ENCODE data around the gene PLEKHB2.
"Not testable (repeated sequence)": the region's sequence is repeated elsewhere in the genome, so short reads cannot be mapped to it uniquely, and the experiment has no call there.

PLEKHB2 gene

DNA sequence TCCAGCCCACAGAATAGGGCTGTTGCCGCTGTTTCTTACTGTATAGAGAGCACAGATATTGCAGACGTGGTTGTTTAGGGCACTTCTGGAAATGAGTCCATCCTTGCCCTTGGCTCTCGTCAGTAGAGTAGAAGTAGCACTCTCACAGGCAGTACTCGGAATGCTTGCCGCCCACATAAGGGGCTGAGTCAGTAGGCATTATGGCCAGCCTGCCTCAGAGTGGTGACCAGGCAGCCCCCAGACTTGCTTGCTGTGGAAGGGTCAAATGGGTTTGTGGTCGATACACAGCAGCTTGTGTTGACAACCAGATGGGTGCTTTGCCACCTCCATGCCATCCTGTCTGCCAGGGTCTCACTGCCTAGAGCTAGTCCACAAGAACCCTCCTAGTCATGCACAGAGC, 38.7 kb downstream of the PLEKHB2 start:
- Mint-ChIP-seq H3K4me1 (no peaks in the 10 kb centered on the region), H3K4me3 (no peak overlapping the region), H3K36me3 (ENCODE audit: low read depth) (peaks cover 53% of the 10 kb centered on the region), H3K27me3 (ENCODE audit: low read depth) (no peaks in the 10 kb centered on the region), H3K27ac (no peak overlapping the region), H3K9me3 (no peaks in the 10 kb centered on the region)
- TF ChIP-seq, protein P1, sequence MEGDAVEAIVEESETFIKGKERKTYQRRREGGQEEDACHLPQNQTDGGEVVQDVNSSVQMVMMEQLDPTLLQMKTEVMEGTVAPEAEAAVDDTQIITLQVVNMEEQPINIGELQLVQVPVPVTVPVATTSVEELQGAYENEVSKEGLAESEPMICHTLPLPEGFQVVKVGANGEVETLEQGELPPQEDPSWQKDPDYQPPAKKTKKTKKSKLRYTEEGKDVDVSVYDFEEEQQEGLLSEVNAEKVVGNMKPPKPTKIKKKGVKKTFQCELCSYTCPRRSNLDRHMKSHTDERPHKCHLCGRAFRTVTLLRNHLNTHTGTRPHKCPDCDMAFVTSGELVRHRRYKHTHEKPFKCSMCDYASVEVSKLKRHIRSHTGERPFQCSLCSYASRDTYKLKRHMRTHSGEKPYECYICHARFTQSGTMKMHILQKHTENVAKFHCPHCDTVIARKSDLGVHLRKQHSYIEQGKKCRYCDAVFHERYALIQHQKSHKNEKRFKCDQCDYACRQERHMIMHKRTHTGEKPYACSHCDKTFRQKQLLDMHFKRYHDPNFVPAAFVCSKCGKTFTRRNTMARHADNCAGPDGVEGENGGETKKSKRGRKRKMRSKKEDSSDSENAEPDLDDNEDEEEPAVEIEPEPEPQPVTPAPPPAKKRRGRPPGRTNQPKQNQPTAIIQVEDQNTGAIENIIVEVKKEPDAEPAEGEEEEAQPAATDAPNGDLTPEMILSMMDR (IDR thresholded peaks at IDR 0.05; ENCODE audit: unreplicated experiment in 3 of 3): no peak

DNA sequence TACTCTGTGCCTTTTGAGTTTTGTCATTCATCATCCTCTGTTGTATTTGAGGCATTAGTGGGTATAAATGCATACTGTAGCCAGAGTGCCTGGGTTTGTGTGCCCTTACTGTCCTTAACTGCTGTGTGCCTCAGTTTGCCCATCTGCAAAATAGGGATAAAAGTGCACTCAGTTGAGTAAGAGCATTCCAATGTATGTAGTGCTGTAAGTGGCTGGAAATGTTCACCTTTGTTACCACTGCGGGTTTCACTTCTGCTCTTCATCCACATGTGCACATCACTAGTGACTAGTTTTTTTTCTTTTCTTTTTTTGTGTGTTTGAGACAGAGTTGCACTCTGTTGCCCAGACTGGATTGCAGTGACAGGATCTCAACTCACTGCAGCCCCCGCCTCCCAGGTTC, 39.9 kb downstream of the PLEKHB2 start:
- Mint-ChIP-seq H3K27ac (no peak overlapping the region), H3K27me3 (ENCODE audit: low read depth) (no peaks in the 10 kb centered on the region), H3K4me3 (no peak overlapping the region), H3K36me3 (ENCODE audit: low read depth) (peaks cover 52% of the 10 kb centered on the region), H3K4me1 (no peaks in the 10 kb centered on the region), H3K9me3 (no peaks in the 10 kb centered on the region)
- TF ChIP-seq, protein P1 (IDR thresholded peaks at IDR 0.05; ENCODE audit: unreplicated experiment in 3 of 3): no peak

DNA sequence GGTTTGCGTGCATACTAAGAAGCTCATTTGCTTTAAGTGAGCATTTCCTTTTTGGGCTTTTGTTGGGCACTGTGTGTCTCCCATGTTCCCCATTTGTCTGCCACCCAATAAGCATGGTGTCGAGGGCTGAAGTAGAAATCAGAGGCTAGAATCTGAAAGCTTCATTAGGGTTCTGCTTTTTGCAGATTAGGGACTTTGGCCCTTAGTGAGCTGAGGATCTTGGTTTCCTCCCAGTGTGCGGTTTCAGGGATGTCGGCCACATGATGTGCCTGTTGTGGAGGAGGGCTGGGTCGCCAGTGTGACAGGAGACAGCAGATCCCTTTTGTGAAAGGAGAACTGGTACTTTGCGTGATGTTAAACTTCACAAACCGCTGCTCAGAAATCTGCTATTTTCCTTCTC, 41.1 kb downstream of the PLEKHB2 start:
- no peaks in the 10 kb centered on the region for H3K4me1 Mint-ChIP-seq
- no peak overlapping the region for H3K4me3 Mint-ChIP-seq
- TF ChIP-seq, protein P1 (IDR thresholded peaks at IDR 0.05; ENCODE audit: unreplicated experiment in 3 of 3): no peak
- no peaks in the 10 kb centered on the region for H3K9me3 Mint-ChIP-seq
- no peak overlapping the region for H3K27ac Mint-ChIP-seq
- H3K27me3 Mint-ChIP-seq (ENCODE audit: low read depth): no peaks in the 10 kb centered on the region
- peaks cover 47% of the 10 kb centered on the region for H3K36me3 Mint-ChIP-seq (ENCODE audit: low read depth)

DNA sequence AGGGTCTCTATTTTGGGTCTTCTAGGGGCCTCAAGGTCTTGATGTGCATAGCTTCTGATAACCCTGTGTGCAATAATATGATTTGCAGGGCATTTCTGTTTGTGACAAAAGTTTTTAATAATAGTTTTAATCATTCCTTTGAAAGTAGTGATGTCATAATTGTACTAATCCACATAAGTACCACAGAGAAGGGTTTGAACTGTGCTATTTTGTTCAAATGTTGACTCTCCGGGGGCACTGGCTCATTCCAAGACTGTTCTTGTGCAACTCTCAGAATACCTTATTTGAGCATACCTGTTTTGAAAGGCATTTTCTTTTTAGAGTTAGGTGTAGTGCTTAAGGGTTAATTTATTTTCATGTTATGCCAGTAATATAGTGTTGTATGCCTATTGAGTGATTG, 41.6 kb downstream of the PLEKHB2 start:
- Mint-ChIP-seq H3K4me1 (no peaks in the 10 kb centered on the region), H3K27me3 (ENCODE audit: low read depth) (no peaks in the 10 kb centered on the region), H3K36me3 (ENCODE audit: low read depth) (peaks cover 46% of the 10 kb centered on the region), H3K27ac (no peak overlapping the region), H3K9me3 (no peaks in the 10 kb centered on the region), H3K4me3 (no peak overlapping the region)
- TF ChIP-seq, protein P1 (IDR thresholded peaks at IDR 0.05; ENCODE audit: unreplicated experiment in 3 of 3): no peak

DNA sequence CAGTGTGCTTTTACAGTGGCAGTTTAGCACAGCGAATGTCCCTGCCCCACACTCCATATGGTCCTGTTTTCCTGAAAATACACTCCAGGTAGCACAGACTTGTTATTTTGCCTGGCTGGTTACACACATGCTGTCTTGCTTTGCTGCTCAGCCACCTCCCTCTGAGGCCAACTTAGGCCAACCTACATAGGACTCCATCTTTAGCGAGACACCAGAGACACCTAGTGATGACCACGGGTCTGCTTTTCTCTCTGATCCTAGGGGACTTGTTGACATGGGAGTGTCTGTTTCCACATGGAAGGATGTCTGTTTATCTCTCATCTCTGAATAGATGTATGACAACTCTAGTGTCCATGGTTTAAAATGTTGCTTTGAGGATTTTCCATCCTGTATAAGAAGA, 43.3 kb downstream of the PLEKHB2 start:
- Mint-ChIP-seq H3K27ac (no peak overlapping the region), H3K9me3 (no peaks in the 10 kb centered on the region), H3K36me3 (ENCODE audit: low read depth) (peaks cover 30% of the 10 kb centered on the region), H3K4me3 (no peak overlapping the region), H3K4me1 (no peaks in the 10 kb centered on the region), H3K27me3 (ENCODE audit: low read depth) (no peaks in the 10 kb centered on the region)
- TF ChIP-seq, protein P1 (IDR thresholded peaks at IDR 0.05; ENCODE audit: unreplicated experiment in 3 of 3): no peak

DNA sequence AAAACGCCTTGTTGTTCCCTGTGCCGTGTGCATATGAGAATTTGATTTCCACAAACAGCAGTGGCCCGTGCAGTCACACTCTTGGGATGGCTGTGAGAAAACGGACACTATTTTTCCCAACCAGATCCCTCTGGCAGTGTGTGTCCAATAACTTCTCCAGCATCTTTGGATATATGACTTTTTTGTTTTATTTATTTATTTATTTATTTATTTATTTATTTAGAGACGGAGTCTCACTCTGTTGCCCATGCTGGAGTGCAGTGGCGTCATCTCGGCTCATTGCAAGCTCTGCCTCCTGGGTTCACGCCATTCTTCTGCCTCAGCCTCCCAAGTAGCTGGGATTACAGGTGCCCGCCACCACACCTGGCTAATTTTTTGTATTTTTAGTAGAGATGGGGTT, 45.0 kb downstream of the PLEKHB2 start:
- not testable (repeated sequence) for H3K4me1 Mint-ChIP-seq; H3K27me3 Mint-ChIP-seq (ENCODE audit: low read depth); H3K27ac Mint-ChIP-seq; H3K9me3 Mint-ChIP-seq; H3K4me3 Mint-ChIP-seq
- peaks cover 20% of the 10 kb centered on the region for H3K36me3 Mint-ChIP-seq (ENCODE audit: low read depth)
